IMR-90 (cell line): Measurements from ENCODE around the gene HS2ST1. TPM values are rescaled to one million over a fixed set of nuclear protein-coding genes. Genes with fewer than 3 reads are reported as not detected.

Experiments used
- ATAC-seq: fragments of 200-7000 bp; cut with Tn5 transposase; 2 replicates; pipeline ENCODE4 v1.9.1; 2020; ENCODE audit warnings: low read depth, mild to moderate bottlenecking, moderate library complexity
- BruUV-seq: library from RNA; stranded (reverse); fragments of 400-500 nt; replicated peaks from 2 replicates; lab custom pipeline; 2021; lab: Mats Ljungman, UMichigan
- CTCF ChIA-PET: fragments of 300-600 bp; formaldehyde crosslinking; extraction: SDS; loops from one replicate; lab custom pipeline; 2021; ENCODE audit warnings: antibody characterized with exemption; lab: Yijun Ruan, JAX
- POLR2A ChIA-PET: fragments of 300-600 bp; sonication (Branson Sonifier 250); formaldehyde crosslinking; loops from one replicate; lab custom pipeline; 2022; ENCODE audit warnings: antibody characterized with exemption; ENCODE audit not compliant: unreplicated experiment; lab: Charles Lee
- DNase-seq: peaks from one replicate; pipeline ENCODE4 v3.0.0; 2013
- H2AFZ ChIP-seq: replicated peaks from 2 replicates; pipeline ENCODE3; 2013; ENCODE audit warnings: low read length, mild to moderate bottlenecking; ENCODE audit not compliant: poor library complexity
- H2AK5ac ChIP-seq: 2 replicates; pipeline ENCODE4 v1.6.1; 2013; ENCODE audit warnings: low read depth, low read length, inconsistent platforms
- H2AK9ac ChIP-seq: replicated peaks from 2 replicates; pipeline ENCODE3; 2013; ENCODE audit warnings: mild to moderate bottlenecking, low read depth, low read length, moderate library complexity; ENCODE audit not compliant: poor library complexity
- H2BK120ac ChIP-seq: 2 replicates; pipeline ENCODE4 v1.6.1; 2013; ENCODE audit warnings: low read depth, low read length, inconsistent platforms
- H2BK15ac ChIP-seq: 3 replicates; pipeline ENCODE4 v1.6.1; 2013; ENCODE audit warnings: low read depth, low read length, inconsistent platforms
- H2BK20ac ChIP-seq: 2 replicates; pipeline ENCODE4 v1.6.1; 2013; ENCODE audit warnings: low read depth, mild to moderate bottlenecking, inconsistent platforms, low read length, moderate library complexity
- H2BK5ac ChIP-seq: 2 replicates; pipeline ENCODE4 v1.6.1; 2013; ENCODE audit warnings: mild to moderate bottlenecking, low read depth, low read length, inconsistent platforms; ENCODE audit not compliant: poor library complexity, severe bottlenecking
- H3K14ac ChIP-seq: replicated peaks from 2 replicates; pipeline ENCODE4 v1.6.1; 2013; ENCODE audit warnings: low read depth, low read length, inconsistent platforms
- H3K18ac ChIP-seq: 2 replicates; pipeline ENCODE4 v1.6.1; 2013; ENCODE audit warnings: low read depth, low read length, control low read depth
- H3K23ac ChIP-seq: 2 replicates; pipeline ENCODE4 v1.6.1; 2013; ENCODE audit warnings: low read depth, low read length, inconsistent platforms
- H3K27ac ChIP-seq: 2 replicates; pipeline ENCODE4 v1.5.1; 2013; ENCODE audit warnings: mild to moderate bottlenecking, control low read depth, low read length; ENCODE audit not compliant: insufficient read depth
- H3K27me3 ChIP-seq: 2 replicates; pipeline ENCODE4 v1.6.1; 2013; ENCODE audit warnings: low read length; ENCODE audit not compliant: control insufficient read depth, insufficient read depth
- H3K36me3 ChIP-seq: 2 replicates; pipeline ENCODE4 v1.6.1; 2013; ENCODE audit warnings: low read length, mixed read lengths; ENCODE audit not compliant: control insufficient read depth, insufficient read depth
- H3K4ac ChIP-seq: 2 replicates; pipeline ENCODE4 v1.6.1; 2013; ENCODE audit warnings: low read depth, low read length, inconsistent platforms
- H3K4me1 ChIP-seq: 2 replicates; pipeline ENCODE4 v1.6.1; 2013; ENCODE audit warnings: low read length, mixed read lengths; ENCODE audit not compliant: control insufficient read depth, insufficient read depth
- H3K4me2 ChIP-seq: 2 replicates; pipeline ENCODE4 v1.6.1; 2013; ENCODE audit warnings: low read depth, mild to moderate bottlenecking, control low read depth, low read length, moderate library complexity
- H3K4me3 ChIP-seq: 2 replicates; pipeline ENCODE4 v1.5.1; 2013; ENCODE audit warnings: low read depth, mild to moderate bottlenecking, control low read depth, low read length, moderate library complexity; ENCODE audit not compliant: insufficient read depth
- H3K56ac ChIP-seq: 2 replicates; pipeline ENCODE4 v1.6.1; 2013; ENCODE audit warnings: low read length, inconsistent platforms; ENCODE audit not compliant: insufficient read depth; ENCODE audit errors: extremely low read depth
- H3K79me1 ChIP-seq, 2 experiments: 2 replicates each; pipeline ENCODE4 v1.6.1; 2013; ENCODE audit warnings: low read length in 2 of 2, inconsistent platforms in 1 of 2, low read depth in 1 of 2
- H3K9ac ChIP-seq: 2 replicates; pipeline ENCODE4 v1.6.1; 2013; ENCODE audit warnings: low read depth, low read length, control low read depth
- H3K9me1 ChIP-seq: 2 replicates; pipeline ENCODE4 v1.6.1; 2013; ENCODE audit warnings: low read length, inconsistent platforms; ENCODE audit not compliant: insufficient read depth
- H3K9me3 ChIP-seq: 2 replicates; pipeline ENCODE4 v1.6.1; 2013; ENCODE audit warnings: low read length; ENCODE audit not compliant: control insufficient read depth, insufficient read depth
- H4K20me1 ChIP-seq: 2 replicates; pipeline ENCODE4 v1.6.1; 2013; ENCODE audit warnings: low read length, inconsistent platforms; ENCODE audit not compliant: insufficient read depth
- H4K5ac ChIP-seq: 2 replicates; pipeline ENCODE4 v1.6.1; 2013; ENCODE audit warnings: mild to moderate bottlenecking, low read depth, low read length, control low read depth
- H4K8ac ChIP-seq, 2 experiments: 2 replicates each; pipeline ENCODE4 v1.6.1; 2013; ENCODE audit warnings: low read depth in 2 of 2, low read length in 2 of 2, control low read depth in 1 of 2, inconsistent platforms in 1 of 2
- H4K91ac ChIP-seq: 2 replicates; pipeline ENCODE4 v1.6.1; 2013; ENCODE audit warnings: low read depth, low read length, inconsistent platforms; ENCODE audit not compliant: insufficient read depth
- WGBS, 2 experiments: methylation state at CpG; one replicate each; pipeline versions ENCODE4 v1.1.5 to v1.1.7; 2013; ENCODE audit warnings: missing lambda C conversion rate in 2 of 2; ENCODE audit not compliant: insufficient read length in 1 of 2; ENCODE audit errors: extremely low coverage in 2 of 2; 5-methylcytosine and 5-hydroxymethylcytosine counted together
- dilution Hi-C: fragments of 300-500 bp; cut with HindIII; formaldehyde crosslinking; loops from one replicate; pipeline ENCODE4 v1.14.3; 2018; ENCODE audit warnings: low sequenced_read_pairs; ENCODE audit not compliant: unreplicated experiment
- in situ Hi-C: fragments of 300-500 bp; cut with MboI; formaldehyde crosslinking; loops from 3 replicates; pipeline ENCODE4 v1.14.3; 2019; ENCODE audit warnings: low sequenced_read_pairs, inconsistent platforms, mixed read lengths
- intact Hi-C: fragments of 100-400 bp; cut with micrococcal nuclease; formaldehyde crosslinking; loops from 2 replicates; pipeline ENCODE4 v1.10.0; 2022
- polyA plus RNA-seq, 3 experiments: library from polyadenylated mRNA; depleted of rRNA; stranded (reverse); fragments of >200 nt; gene quantifications; 2 replicates each; pipeline ENCODE4 v1.2.3, GENCODE V29; 2012; ENCODE audit warnings: low replicate concordance in 1 of 3
- total RNA-seq: library from RNA; depleted of rRNA; stranded (reverse); fragments of >200 nt; gene quantifications from 2 replicates; pipeline ENCODE4 v1.2.3, GENCODE V29; 2012
- TF ChIP-seq, protein P1 (sequence below): fragments of 150-350 bp; IDR thresholded peaks from 2 replicates; pipeline ENCODE4 v1.6.1; 2016; ENCODE audit warnings: low read depth, mild to moderate bottlenecking, low read length, moderate library complexity, borderline replicate concordance

HS2ST1 gene
- total and polyA plus RNA-seq, 2 of the 4 experiments (the other 2 are of a cell fraction): 7.8 to 13.1 TPM

DNA sequence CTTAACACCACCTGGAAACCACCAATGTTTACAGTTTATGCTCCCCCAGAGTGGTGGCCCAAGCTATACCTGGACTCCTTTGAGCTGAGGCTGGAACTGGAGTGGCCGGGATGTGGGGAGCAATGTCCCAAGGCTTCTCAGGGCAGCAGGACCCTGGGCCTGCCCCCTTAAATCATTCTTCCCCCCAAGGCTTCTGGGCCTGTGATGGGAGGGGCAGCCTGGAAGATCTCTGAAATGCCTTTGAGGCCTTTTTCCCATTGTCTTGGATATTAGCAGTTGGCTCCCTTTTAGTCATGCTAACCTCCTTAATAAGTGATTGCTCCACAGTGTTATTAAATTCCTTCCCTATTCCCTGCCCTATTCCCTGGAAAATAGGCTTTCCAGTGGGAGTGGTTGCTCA lies 185.8 kb downstream of the HS2ST1 start:
- Histone ChIP-seq H3K23ac (no peak overlapping the region), H2AK9ac (no peak overlapping the region)

More for the DNA sequence above, 185.8 kb downstream of the HS2ST1 start:
- dilution Hi-C loops (no loop called here), intact Hi-C loops (no loop called here), in situ Hi-C loops (no loop called here)
- POLR2A ChIA-PET: no interaction called here
- Histone ChIP-seq H3K14ac (no peak overlapping the region), H3K9me1 (no peaks in the 10 kb centered on the region), H3K4me3 (no peak overlapping the region), H3K4me1 (no peaks in the 10 kb centered on the region), H3K4me2 (no peak overlapping the region), H3K9ac (no peak overlapping the region), H4K91ac (no peak overlapping the region), H3K27ac (no peak overlapping the region), H3K4ac (no peak overlapping the region), H2BK15ac (no peak overlapping the region), H3K18ac (no peak overlapping the region), H2BK120ac (no peak overlapping the region), H3K79me1 (no peaks in the 10 kb centered on the region), H3K27me3 (no peaks in the 10 kb centered on the region), H2AFZ (no peak overlapping the region), H2AK5ac (no peak overlapping the region), H3K36me3 (no peaks in the 10 kb centered on the region), H4K5ac (no peak overlapping the region), H3K56ac (no peak overlapping the region), H2BK20ac (no peak overlapping the region), H4K20me1 (no peaks in the 10 kb centered on the region), H2BK5ac (no peak overlapping the region), H4K8ac (no peak overlapping the region), H3K9me3 (peaks cover 3% of the 10 kb centered on the region; the same call in 1 of the 2 replicates)
- TF ChIP-seq, protein P1, sequence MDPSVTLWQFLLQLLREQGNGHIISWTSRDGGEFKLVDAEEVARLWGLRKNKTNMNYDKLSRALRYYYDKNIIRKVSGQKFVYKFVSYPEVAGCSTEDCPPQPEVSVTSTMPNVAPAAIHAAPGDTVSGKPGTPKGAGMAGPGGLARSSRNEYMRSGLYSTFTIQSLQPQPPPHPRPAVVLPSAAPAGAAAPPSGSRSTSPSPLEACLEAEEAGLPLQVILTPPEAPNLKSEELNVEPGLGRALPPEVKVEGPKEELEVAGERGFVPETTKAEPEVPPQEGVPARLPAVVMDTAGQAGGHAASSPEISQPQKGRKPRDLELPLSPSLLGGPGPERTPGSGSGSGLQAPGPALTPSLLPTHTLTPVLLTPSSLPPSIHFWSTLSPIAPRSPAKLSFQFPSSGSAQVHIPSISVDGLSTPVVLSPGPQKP: no peak
- no CpG with 5 or more reads among the region's 1 CpG for WGBS, 2 experiments
- BruUV-seq: no TSS peak
- CTCF ChIA-PET: no interaction called here
- no peak for DNase-seq
- ATAC-seq: no peak
